K562 (cell line): ENCODE data around the gene SNRPB.

Source experiments
- HNRNPL ChIP-seq: fragments of 200-400 bp; formaldehyde crosslinking; IDR thresholded peaks from 2 replicates; pipeline ENCODE4 v1.6.1; 2017; ENCODE audit warnings: low read depth, mild to moderate bottlenecking, low read length
- MXI1 ChIP-seq: IDR thresholded peaks from 2 replicates; pipeline ENCODE4 v1.6.1; 2011; ENCODE audit warnings: low read depth, mild to moderate bottlenecking, improper control_type of control experiment, low read length
- NCOR1 ChIP-seq: fragments of 450-650 bp; IDR thresholded peaks from 2 replicates; pipeline ENCODE4 v1.6.1; 2016; ENCODE audit warnings: mild to moderate bottlenecking, moderate library complexity
- POLR2A ChIP-seq: fragments of 450-650 bp; conservative IDR thresholded peaks from 2 replicates; pipeline ENCODE4 v1.6.1; 2016
- TCF7L2 ChIP-seq: fragments of 150-350 bp; IDR thresholded peaks from 2 replicates; pipeline ENCODE4 v1.6.1; 2016; ENCODE audit warnings: low read depth, mild to moderate bottlenecking, low read length, moderate library complexity
- ZNF253 ChIP-seq: fragments of 250-450 bp; sonication (Bioruptor Pico); conservative IDR thresholded peaks from 2 replicates; pipeline ENCODE4 v1.6.1; 2021; ENCODE audit warnings: mild to moderate bottlenecking
- TF ChIP-seq, protein P1 (sequence below), 3 experiments: IDR thresholded peaks in 2 of 3; conservative IDR thresholded peaks in 1 of 3; 2 replicates each; pipeline ENCODE4 v1.5.1; 2011 to 2012; ENCODE audit warnings: low read length in 3 of 3, mild to moderate bottlenecking in 3 of 3, control low read depth in 2 of 3, improper control_type of control experiment in 1 of 3, inconsistent platforms in 1 of 3, low read depth in 1 of 3, mixed read lengths in 1 of 3, moderate library complexity in 1 of 3; ENCODE audit not compliant: insufficient read depth in 2 of 3
- TF ChIP-seq, protein P2 (sequence below): sonication (generic); formaldehyde crosslinking; IDR thresholded peaks from 2 replicates; pipeline ENCODE4 v1.8.1; 2023; ENCODE audit warnings: missing genetic modification reagents, mild to moderate bottlenecking, borderline replicate concordance

DNA sequence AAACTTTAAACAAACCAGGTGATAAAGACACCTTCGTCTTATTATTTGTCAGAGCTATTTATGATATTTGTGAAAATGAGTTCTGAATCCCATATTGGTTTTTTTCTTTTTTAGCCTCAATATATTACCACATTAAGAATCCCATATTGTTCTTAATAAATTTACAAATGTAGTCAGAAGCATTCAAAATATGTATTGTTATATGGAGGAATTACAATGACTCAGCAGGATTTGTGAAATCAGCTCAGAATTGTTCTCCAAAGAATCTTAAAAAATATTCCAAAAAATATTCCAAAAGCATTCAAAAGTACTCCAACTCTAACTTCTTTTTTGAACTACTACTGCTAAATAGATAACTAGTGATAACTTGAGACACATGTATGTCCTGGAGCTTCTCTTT lies 44.6 kb upstream of the SNRPB start:
- TF ChIP-seq, protein P1, sequence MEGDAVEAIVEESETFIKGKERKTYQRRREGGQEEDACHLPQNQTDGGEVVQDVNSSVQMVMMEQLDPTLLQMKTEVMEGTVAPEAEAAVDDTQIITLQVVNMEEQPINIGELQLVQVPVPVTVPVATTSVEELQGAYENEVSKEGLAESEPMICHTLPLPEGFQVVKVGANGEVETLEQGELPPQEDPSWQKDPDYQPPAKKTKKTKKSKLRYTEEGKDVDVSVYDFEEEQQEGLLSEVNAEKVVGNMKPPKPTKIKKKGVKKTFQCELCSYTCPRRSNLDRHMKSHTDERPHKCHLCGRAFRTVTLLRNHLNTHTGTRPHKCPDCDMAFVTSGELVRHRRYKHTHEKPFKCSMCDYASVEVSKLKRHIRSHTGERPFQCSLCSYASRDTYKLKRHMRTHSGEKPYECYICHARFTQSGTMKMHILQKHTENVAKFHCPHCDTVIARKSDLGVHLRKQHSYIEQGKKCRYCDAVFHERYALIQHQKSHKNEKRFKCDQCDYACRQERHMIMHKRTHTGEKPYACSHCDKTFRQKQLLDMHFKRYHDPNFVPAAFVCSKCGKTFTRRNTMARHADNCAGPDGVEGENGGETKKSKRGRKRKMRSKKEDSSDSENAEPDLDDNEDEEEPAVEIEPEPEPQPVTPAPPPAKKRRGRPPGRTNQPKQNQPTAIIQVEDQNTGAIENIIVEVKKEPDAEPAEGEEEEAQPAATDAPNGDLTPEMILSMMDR (IDR thresholded peaks at IDR 0.05 in 2 of 3, conservative IDR thresholded peaks at IDR 0.05 in 1 of 3; ENCODE audit: insufficient read depth in 2 of 3, low read depth in 1 of 3, low read length in 3 of 3) = no peak
- TF ChIP-seq MXI1 (no peak), TCF7L2 (no peak), HNRNPL (no peak), NCOR1 (no peak), ZNF253 (no peak), POLR2A (no peak)
- TF ChIP-seq, protein P2, sequence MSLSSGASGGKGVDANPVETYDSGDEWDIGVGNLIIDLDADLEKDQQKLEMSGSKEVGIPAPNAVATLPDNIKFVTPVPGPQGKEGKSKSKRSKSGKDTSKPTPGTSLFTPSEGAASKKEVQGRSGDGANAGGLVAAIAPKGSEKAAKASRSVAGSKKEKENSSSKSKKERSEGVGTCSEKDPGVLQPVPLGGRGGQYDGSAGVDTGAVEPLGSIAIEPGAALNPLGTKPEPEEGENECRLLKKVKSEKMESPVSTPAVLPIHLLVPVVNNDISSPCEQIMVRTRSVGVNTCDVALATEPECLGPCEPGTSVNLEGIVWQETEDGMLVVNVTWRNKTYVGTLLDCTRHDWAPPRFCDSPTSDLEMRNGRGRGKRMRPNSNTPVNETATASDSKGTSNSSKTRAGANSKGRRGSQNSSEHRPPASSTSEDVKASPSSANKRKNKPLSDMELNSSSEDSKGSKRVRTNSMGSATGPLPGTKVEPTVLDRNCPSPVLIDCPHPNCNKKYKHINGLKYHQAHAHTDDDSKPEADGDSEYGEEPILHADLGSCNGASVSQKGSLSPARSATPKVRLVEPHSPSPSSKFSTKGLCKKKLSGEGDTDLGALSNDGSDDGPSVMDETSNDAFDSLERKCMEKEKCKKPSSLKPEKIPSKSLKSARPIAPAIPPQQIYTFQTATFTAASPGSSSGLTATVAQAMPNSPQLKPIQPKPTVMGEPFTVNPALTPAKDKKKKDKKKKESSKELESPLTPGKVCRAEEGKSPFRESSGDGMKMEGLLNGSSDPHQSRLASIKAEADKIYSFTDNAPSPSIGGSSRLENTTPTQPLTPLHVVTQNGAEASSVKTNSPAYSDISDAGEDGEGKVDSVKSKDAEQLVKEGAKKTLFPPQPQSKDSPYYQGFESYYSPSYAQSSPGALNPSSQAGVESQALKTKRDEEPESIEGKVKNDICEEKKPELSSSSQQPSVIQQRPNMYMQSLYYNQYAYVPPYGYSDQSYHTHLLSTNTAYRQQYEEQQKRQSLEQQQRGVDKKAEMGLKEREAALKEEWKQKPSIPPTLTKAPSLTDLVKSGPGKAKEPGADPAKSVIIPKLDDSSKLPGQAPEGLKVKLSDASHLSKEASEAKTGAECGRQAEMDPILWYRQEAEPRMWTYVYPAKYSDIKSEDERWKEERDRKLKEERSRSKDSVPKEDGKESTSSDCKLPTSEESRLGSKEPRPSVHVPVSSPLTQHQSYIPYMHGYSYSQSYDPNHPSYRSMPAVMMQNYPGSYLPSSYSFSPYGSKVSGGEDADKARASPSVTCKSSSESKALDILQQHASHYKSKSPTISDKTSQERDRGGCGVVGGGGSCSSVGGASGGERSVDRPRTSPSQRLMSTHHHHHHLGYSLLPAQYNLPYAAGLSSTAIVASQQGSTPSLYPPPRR (CRISPR knock-in tag) = no peak
